HepG2 (cell line): ENCODE results near the gene CAMTA1.

Experiments
- PHF20 ChIP-seq: sonication (generic); formaldehyde crosslinking; IDR thresholded peaks from 2 replicates; pipeline ENCODE4 v1.5.0; 2020; ENCODE audit warnings: mild to moderate bottlenecking, missing genetic modification reagents
- POLR2A ChIP-seq, 2 experiments: IDR thresholded peaks; 2 replicates each; pipeline ENCODE4 v1.6.1; 2011; ENCODE audit warnings: low read depth in 2 of 2, low read length in 2 of 2, mild to moderate bottlenecking in 1 of 2, moderate library complexity in 1 of 2; ENCODE audit not compliant: insufficient read depth in 1 of 2
- RFX1 ChIP-seq: fragments of 450-650 bp; IDR thresholded peaks from 2 replicates; pipeline ENCODE4 v1.6.1; 2017
- SAFB2 ChIP-seq: sonication (generic); formaldehyde crosslinking; IDR thresholded peaks from 2 replicates; pipeline ENCODE4 v1.5.1; 2020; ENCODE audit warnings: missing genetic modification reagents, low read depth, mild to moderate bottlenecking, borderline replicate concordance
- SIN3A ChIP-seq: IDR thresholded peaks from 2 replicates; pipeline ENCODE4 v1.6.1; 2011; ENCODE audit warnings: low read depth, mild to moderate bottlenecking, control low read depth, low read length, borderline replicate concordance
- ZEB1 ChIP-seq: IDR thresholded peaks from 2 replicates; pipeline ENCODE4 v1.6.1; 2012; ENCODE audit warnings: mild to moderate bottlenecking, low read depth, inconsistent platforms; ENCODE audit not compliant: insufficient replicate concordance
- ZNF644 ChIP-seq: IDR thresholded peaks from 2 replicates; pipeline ENCODE4 v1.6.1; 2016; ENCODE audit warnings: low read depth
- ZNF768 ChIP-seq: sonication (generic); formaldehyde crosslinking; IDR thresholded peaks from 2 replicates; pipeline ENCODE4 v1.4.0; 2020; ENCODE audit warnings: missing genetic modification reagents
- TF ChIP-seq, protein P1 (sequence below): sonication (generic); formaldehyde crosslinking; IDR thresholded peaks from 2 replicates; pipeline ENCODE4 v1.4.0; 2020; ENCODE audit warnings: missing genetic modification reagents
- TF ChIP-seq, protein P2 (sequence below): sonication (generic); formaldehyde crosslinking; conservative IDR thresholded peaks from 2 replicates; pipeline ENCODE4 v1.4.0; 2020; ENCODE audit warnings: missing genetic modification reagents
- TF ChIP-seq, protein P3 (sequence below): sonication (generic); formaldehyde crosslinking; IDR thresholded peaks from 2 replicates; pipeline ENCODE4 v1.4.0; 2020; ENCODE audit warnings: mild to moderate bottlenecking, missing genetic modification reagents

DNA sequence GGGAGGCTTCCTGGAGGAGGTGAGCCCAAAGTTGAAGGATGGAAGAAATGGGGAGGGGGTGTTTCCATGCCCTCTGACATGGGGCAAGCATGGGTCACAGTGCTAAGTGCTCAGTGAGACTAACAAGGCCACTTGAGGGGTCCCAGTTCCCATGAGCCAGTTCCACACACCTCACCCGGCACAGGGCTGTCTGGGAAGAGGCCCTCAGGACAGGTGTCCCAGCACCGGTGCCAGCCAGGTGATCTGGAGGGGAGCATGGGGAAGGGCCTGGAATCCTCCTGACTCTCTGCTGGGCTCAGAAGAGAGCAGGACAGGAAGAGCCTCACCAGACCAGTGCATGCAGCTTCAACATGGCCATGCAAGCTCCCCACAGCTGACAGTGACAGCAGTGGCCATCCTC lies 691.1 kb downstream of the CAMTA1 start:
- TF ChIP-seq, protein P1, sequence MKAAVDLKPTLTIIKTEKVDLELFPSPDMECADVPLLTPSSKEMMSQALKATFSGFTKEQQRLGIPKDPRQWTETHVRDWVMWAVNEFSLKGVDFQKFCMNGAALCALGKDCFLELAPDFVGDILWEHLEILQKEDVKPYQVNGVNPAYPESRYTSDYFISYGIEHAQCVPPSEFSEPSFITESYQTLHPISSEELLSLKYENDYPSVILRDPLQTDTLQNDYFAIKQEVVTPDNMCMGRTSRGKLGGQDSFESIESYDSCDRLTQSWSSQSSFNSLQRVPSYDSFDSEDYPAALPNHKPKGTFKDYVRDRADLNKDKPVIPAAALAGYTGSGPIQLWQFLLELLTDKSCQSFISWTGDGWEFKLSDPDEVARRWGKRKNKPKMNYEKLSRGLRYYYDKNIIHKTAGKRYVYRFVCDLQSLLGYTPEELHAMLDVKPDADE (CRISPR knock-in tag), result no peak
- TF ChIP-seq SAFB2 (no peak), POLR2A (IDR thresholded peaks at IDR 0.05; ENCODE audit: insufficient read depth in 1 of 2, low read depth in 2 of 2, low read length in 2 of 2) (no peak), SIN3A (no peak), RFX1 (no peak), PHF20 (CRISPR knock-in tag) (no peak), ZNF768 (CRISPR knock-in tag) (no peak), ZEB1 (no peak), ZNF644 (CRISPR knock-in tag) (no peak)
- TF ChIP-seq, protein P2, sequence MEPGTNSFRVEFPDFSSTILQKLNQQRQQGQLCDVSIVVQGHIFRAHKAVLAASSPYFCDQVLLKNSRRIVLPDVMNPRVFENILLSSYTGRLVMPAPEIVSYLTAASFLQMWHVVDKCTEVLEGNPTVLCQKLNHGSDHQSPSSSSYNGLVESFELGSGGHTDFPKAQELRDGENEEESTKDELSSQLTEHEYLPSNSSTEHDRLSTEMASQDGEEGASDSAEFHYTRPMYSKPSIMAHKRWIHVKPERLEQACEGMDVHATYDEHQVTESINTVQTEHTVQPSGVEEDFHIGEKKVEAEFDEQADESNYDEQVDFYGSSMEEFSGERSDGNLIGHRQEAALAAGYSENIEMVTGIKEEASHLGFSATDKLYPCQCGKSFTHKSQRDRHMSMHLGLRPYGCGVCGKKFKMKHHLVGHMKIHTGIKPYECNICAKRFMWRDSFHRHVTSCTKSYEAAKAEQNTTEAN (CRISPR knock-in tag), result no peak
- TF ChIP-seq, protein P3, sequence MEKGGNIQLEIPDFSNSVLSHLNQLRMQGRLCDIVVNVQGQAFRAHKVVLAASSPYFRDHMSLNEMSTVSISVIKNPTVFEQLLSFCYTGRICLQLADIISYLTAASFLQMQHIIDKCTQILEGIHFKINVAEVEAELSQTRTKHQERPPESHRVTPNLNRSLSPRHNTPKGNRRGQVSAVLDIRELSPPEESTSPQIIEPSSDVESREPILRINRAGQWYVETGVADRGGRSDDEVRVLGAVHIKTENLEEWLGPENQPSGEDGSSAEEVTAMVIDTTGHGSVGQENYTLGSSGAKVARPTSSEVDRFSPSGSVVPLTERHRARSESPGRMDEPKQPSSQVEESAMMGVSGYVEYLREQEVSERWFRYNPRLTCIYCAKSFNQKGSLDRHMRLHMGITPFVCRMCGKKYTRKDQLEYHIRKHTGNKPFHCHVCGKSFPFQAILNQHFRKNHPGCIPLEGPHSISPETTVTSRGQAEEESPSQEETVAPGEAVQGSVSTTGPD (CRISPR knock-in tag), result no peak
